GM21576 (cell line): ENCODE measurements around the gene ARHGAP26.
"Not testable (repeated sequence)": the region's sequence is repeated elsewhere in the genome, so short reads cannot be mapped to it uniquely, and the experiment has no call there.

ENCODE experiments used
- ATAC-seq: cut with Tn5 transposase; IDR thresholded peaks from one replicate; pipeline ENCODE4 v1.9.1; 2021; ENCODE audit warnings: mild to moderate bottlenecking, moderate library complexity; ENCODE audit not compliant: unreplicated experiment

The ARHGAP26 gene

GRCh38 chr5:142924135-142924883 is 154.1 kb downstream of the ARHGAP26 start:
- ATAC-seq = no peak

- ATAC-seq = no peak
Measured at GRCh38 chr5:142925795-142926194, 155.6 kb downstream of the ARHGAP26 start.

- no peak for ATAC-seq
Measured at GRCh38 chr5:142926549-142926948, 156.4 kb downstream of the ARHGAP26 start.

- not testable (repeated sequence) for ATAC-seq
Measured at GRCh38 chr5:142928999-142929398, 158.8 kb downstream of the ARHGAP26 start.

GRCh38 chr5:142929587-142929986 is 159.4 kb downstream of the ARHGAP26 start:
- ATAC-seq = no peak

- no peak for ATAC-seq
Measured at GRCh38 chr5:142930395-142931110, 160.4 kb downstream of the ARHGAP26 start.

- no peak for ATAC-seq
Measured at GRCh38 chr5:142931896-142932686, 161.9 kb downstream of the ARHGAP26 start.

GRCh38 chr5:142934051-142934762 is 164.0 kb downstream of the ARHGAP26 start:
- no peak for ATAC-seq

GRCh38 chr5:142935014-142935413 is 164.8 kb downstream of the ARHGAP26 start:
- no peak for ATAC-seq

- no peak for ATAC-seq
Measured at GRCh38 chr5:142937374-142937773, 167.2 kb downstream of the ARHGAP26 start.

GRCh38 chr5:142938266-142938880 is 168.2 kb downstream of the ARHGAP26 start:
- no peak for ATAC-seq

GRCh38 chr5:142939006-142939405 is 168.8 kb downstream of the ARHGAP26 start:
- no peak for ATAC-seq

- ATAC-seq = no peak
Measured at GRCh38 chr5:142939884-142940283, 169.7 kb downstream of the ARHGAP26 start.

GRCh38 chr5:142941245-142941644 is 171.1 kb downstream of the ARHGAP26 start:
- ATAC-seq = no peak

- ATAC-seq = no peak
Measured at GRCh38 chr5:142942901-142943300, 172.7 kb downstream of the ARHGAP26 start.

- no peak for ATAC-seq
Measured at GRCh38 chr5:142944140-142944539, 174.0 kb downstream of the ARHGAP26 start.

GRCh38 chr5:142945321-142945720 is 175.1 kb downstream of the ARHGAP26 start:
- no peak for ATAC-seq

- no peak for ATAC-seq
Measured at GRCh38 chr5:142945845-142946244, 175.7 kb downstream of the ARHGAP26 start.

- ATAC-seq = no peak
Measured at GRCh38 chr5:142946547-142947426, 176.6 kb downstream of the ARHGAP26 start.

- ATAC-seq = no peak
Measured at GRCh38 chr5:142947427-142947709, 177.2 kb downstream of the ARHGAP26 start.
